OCI-LY7 (cell line): ENCODE results near the gene HOXB6. TPM values are rescaled to one million over a fixed set of nuclear protein-coding genes. Genes with fewer than 3 reads are reported as not detected.

Experiments used
- BruUV-seq: library from RNA; stranded (reverse); fragments of 400-500 nt; replicated peaks from 2 replicates; lab custom pipeline; 2021; lab: Mats Ljungman, UMichigan
- CTCF ChIA-PET: fragments of 300-600 bp; sonication (Branson Sonifier 250); formaldehyde crosslinking; loops from one replicate; lab custom pipeline; 2022; ENCODE audit warnings: antibody characterized with exemption; ENCODE audit not compliant: unreplicated experiment; lab: Charles Lee
- POLR2A ChIA-PET: fragments of 300-600 bp; sonication (Branson Sonifier 250); formaldehyde crosslinking; loops from one replicate; lab custom pipeline; 2022; ENCODE audit warnings: antibody characterized with exemption; lab: Charles Lee
- DNase-seq: peaks from one replicate; pipeline ENCODE4 v3.0.0-alpha.2; 2015; ENCODE audit warnings: low spot score
- H2AFZ ChIP-seq: fragments of 200-600 bp; sonication (generic), shearing (Covaris generic); 2 replicates; pipeline ENCODE4 v1.6.1; 2014; ENCODE audit warnings: mild to moderate bottlenecking, antibody characterized with exemption, low read length, moderate library complexity
- H3K27ac ChIP-seq: fragments of 200-600 bp; sonication (generic); 2 replicates; pipeline ENCODE4 v1.5.1; 2014; ENCODE audit warnings: mixed run types, low read depth, mild to moderate bottlenecking, moderate library complexity, low read length, inconsistent platforms; ENCODE audit not compliant: poor library complexity, severe bottlenecking
- H3K36me3 ChIP-seq: fragments of 200-600 bp; sonication (generic); 2 replicates; pipeline ENCODE4 v1.6.1; 2014; ENCODE audit warnings: mild to moderate bottlenecking, antibody characterized with exemption, low read length, moderate library complexity, mixed read lengths; ENCODE audit not compliant: insufficient read depth
- H3K4me1 ChIP-seq: fragments of 200-600 bp; sonication (generic); 2 replicates; pipeline ENCODE4 v1.5.1; 2014; ENCODE audit warnings: mild to moderate bottlenecking, low read length; ENCODE audit not compliant: insufficient read depth, poor library complexity, severe bottlenecking
- H3K4me2 ChIP-seq: fragments of 200-600 bp; sonication (generic); 2 replicates; pipeline ENCODE4 v1.6.1; 2014; ENCODE audit warnings: mild to moderate bottlenecking, low read length
- H3K4me3 ChIP-seq: fragments of 200-600 bp; sonication (generic); 2 replicates; pipeline ENCODE4 v1.5.1; 2014; ENCODE audit warnings: mild to moderate bottlenecking, low read depth, low read length; ENCODE audit not compliant: poor library complexity, severe bottlenecking
- H3K79me2 ChIP-seq: fragments of 200-600 bp; sonication (generic); 2 replicates; pipeline ENCODE4 v1.6.1; 2016; ENCODE audit warnings: low read depth, mild to moderate bottlenecking, low read length, moderate library complexity, mixed read lengths; ENCODE audit not compliant: insufficient read depth
- H3K9me2 ChIP-seq: fragments of 200-600 bp; sonication (generic); 2 replicates; pipeline ENCODE4 v1.6.1; 2016; ENCODE audit warnings: mild to moderate bottlenecking, low read length, mixed read lengths; ENCODE audit not compliant: insufficient read depth
- H3K9me3 ChIP-seq: fragments of 200-600 bp; sonication (generic); 2 replicates; pipeline ENCODE4 v1.6.1; 2014; ENCODE audit warnings: mild to moderate bottlenecking, mixed run types, low read length, mixed read lengths
- H4K20me1 ChIP-seq: fragments of 200-600 bp; sonication (generic); 2 replicates; pipeline ENCODE4 v1.6.1; 2014; ENCODE audit warnings: mild to moderate bottlenecking, antibody characterized with exemption, low read length, moderate library complexity, mixed read lengths; ENCODE audit not compliant: insufficient read depth
- EZH2phosphoT487 ChIP-seq: fragments of 200-600 bp; sonication (generic); IDR thresholded peaks from 2 replicates; pipeline ENCODE4 v1.6.1; 2018; ENCODE audit warnings: low read depth, borderline replicate concordance, mild to moderate bottlenecking, mixed run types, antibody characterized with exemption, low read length, moderate library complexity, mixed read lengths
- intact Hi-C: fragments of 100-400 bp; cut with micrococcal nuclease; formaldehyde crosslinking; loops from one replicate; pipeline ENCODE4 v1.10.0; 2022; ENCODE audit not compliant: unreplicated experiment
- total RNA-seq, 2 experiments: library from RNA; depleted of rRNA in 1 of 2; stranded (reverse); fragments of >200 nt in 1 of 2; shearing (Covaris generic) in 1 of 2; gene quantifications; 2 replicates each; pipeline ENCODE4 v1.2.3, GENCODE V29; 2014 to 2022
- TF ChIP-seq, protein P1 (sequence below): fragments of 200-600 bp; sonication (generic); conservative IDR thresholded peaks from 2 replicates; pipeline ENCODE4 v1.5.1; 2014; ENCODE audit warnings: mild to moderate bottlenecking, antibody characterized with exemption, low read length, moderate library complexity, mixed read lengths

The HOXB6 gene
- total RNA-seq, 2 experiments from 2014 or later: not detected

DNA sequence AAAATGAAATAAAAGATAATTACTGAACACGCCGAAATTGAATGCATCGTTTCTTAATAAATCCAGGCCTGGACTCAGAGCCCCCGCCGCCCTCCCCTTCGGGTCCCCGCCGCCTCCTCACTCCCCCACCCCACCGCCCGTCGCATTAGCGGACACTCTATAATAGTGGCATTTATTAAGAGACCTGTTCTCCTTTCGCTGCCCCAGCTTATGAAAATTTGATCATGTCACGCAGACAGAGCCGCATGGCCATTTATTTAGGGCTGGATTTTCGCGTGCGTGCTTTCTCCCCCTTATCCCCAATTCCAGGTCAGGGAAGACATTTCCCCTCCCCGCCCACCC, 53.6 kb downstream of the HOXB6 start:
- no peaks in the 10 kb centered on the region for H3K79me2 ChIP-seq
- ChIA-PET CTCF (no interaction called here), POLR2A (no interaction called here)
- no peaks in the 10 kb centered on the region for H3K9me2 ChIP-seq
- no TSS peak for BruUV-seq
- DNase-seq: no peak
- no peak overlapping the region for H3K27ac ChIP-seq
- peaks cover 12% of the 10 kb centered on the region; the same call in 1 of the 2 replicates for H3K36me3 ChIP-seq
- H4K20me1 ChIP-seq: no peaks in the 10 kb centered on the region
- intact Hi-C loops: no loop called here
- TF ChIP-seq EZH2phosphoT487: no peak
- TF ChIP-seq, protein P1, sequence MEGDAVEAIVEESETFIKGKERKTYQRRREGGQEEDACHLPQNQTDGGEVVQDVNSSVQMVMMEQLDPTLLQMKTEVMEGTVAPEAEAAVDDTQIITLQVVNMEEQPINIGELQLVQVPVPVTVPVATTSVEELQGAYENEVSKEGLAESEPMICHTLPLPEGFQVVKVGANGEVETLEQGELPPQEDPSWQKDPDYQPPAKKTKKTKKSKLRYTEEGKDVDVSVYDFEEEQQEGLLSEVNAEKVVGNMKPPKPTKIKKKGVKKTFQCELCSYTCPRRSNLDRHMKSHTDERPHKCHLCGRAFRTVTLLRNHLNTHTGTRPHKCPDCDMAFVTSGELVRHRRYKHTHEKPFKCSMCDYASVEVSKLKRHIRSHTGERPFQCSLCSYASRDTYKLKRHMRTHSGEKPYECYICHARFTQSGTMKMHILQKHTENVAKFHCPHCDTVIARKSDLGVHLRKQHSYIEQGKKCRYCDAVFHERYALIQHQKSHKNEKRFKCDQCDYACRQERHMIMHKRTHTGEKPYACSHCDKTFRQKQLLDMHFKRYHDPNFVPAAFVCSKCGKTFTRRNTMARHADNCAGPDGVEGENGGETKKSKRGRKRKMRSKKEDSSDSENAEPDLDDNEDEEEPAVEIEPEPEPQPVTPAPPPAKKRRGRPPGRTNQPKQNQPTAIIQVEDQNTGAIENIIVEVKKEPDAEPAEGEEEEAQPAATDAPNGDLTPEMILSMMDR: no peak
- H3K4me2 ChIP-seq: no peak overlapping the region
- H2AFZ ChIP-seq: no peak overlapping the region
- H3K4me1 ChIP-seq: no peaks in the 10 kb centered on the region
- no peak overlapping the region for H3K4me3 ChIP-seq
- no peaks in the 10 kb centered on the region for H3K9me3 ChIP-seq

DNA sequence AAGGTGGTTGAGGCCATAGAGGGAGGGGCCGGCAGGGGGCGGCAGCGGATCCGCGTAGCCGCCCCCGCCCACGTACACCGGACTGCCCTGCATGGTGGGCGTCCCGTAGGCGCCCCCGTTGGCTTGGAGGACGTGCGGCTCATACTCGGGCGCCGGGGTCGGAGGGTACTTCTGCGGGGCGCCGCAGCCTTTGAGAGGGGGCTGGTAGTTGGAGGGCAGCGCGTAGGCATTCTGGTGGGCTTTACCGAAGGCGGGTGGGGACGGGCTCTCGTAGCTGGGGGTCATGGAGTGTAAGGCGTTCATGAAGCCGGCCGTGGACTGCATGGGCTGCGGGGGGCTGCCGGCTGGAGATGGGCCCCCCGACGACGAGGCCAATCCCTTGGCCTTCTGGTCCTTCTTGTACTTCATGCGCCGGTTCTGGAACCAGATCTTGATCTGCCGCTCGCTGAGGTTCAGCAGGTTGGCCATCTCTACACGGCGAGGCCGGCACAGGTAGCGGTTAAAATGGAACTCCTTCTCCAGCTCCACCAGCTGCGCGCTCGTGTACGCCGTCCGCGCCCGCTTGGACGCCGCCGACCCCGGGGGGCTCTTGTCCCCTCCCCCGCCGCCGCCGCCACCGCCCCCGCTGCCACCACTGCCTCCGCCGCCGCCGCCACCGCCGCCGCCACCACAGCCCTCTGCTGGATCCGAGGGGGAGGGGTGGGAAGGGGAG, 54.1 kb downstream of the HOXB6 start:
- no peak overlapping the region for H3K27ac ChIP-seq
- H4K20me1 ChIP-seq: no peaks in the 10 kb centered on the region
- no peaks in the 10 kb centered on the region for H3K4me1 ChIP-seq
- BruUV-seq: no TSS peak
- H3K36me3 ChIP-seq: peaks cover 12% of the 10 kb centered on the region; the same call in 1 of the 2 replicates
- H3K9me2 ChIP-seq: no peaks in the 10 kb centered on the region
- intact Hi-C loops: no loop called here
- H2AFZ ChIP-seq: no peak overlapping the region
- H3K9me3 ChIP-seq: no peaks in the 10 kb centered on the region
- H3K79me2 ChIP-seq: no peaks in the 10 kb centered on the region
- TF ChIP-seq, protein P1: no peak
- no peak for TF ChIP-seq EZH2phosphoT487
- no peak for DNase-seq
- H3K4me3 ChIP-seq: no peak overlapping the region
- ChIA-PET POLR2A (no interaction called here), CTCF (no interaction called here)
- H3K4me2 ChIP-seq: no peak overlapping the region

DNA sequence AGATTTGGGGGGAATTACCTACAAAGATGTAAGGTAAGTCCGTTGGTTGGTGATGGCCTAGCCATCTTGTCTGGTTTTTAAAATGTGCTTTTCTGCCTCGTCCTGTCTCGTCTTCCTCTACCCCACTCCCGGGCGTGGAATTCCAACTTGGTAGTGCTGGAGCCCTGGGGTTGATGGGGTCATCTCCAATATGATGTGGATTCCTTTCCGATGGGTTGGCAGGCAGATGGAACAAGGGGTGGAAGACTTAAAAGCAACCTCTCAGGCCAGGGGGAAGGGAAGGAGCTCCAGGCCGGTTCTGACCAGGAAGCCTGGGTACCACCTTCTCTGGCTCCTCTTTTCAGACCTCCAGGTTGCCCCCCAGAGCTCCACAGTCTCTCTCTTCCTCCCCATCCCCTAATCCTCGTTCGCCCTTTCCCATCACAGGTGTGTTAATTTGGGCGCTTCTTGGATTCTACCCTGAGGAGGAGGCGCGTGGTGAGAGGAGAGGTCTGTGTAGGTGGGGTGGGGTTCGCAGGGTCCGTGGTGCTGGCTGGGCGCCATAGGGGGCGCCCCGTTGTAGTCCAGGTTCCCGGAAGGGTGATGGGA, 54.8 kb downstream of the HOXB6 start:
- H3K9me3 ChIP-seq: no peaks in the 10 kb centered on the region
- H3K79me2 ChIP-seq: no peaks in the 10 kb centered on the region
- H2AFZ ChIP-seq: no peak overlapping the region
- intact Hi-C loops: no loop called here
- TF ChIP-seq EZH2phosphoT487: no peak
- TF ChIP-seq, protein P1: no peak
- H3K27ac ChIP-seq: no peak overlapping the region
- POLR2A ChIA-PET: no interaction called here
- H3K4me1 ChIP-seq: no peaks in the 10 kb centered on the region
- CTCF ChIA-PET: no interaction called here
- peaks cover 12% of the 10 kb centered on the region; the same call in 1 of the 2 replicates for H3K36me3 ChIP-seq
- no peak overlapping the region for H3K4me3 ChIP-seq
- H4K20me1 ChIP-seq: no peaks in the 10 kb centered on the region
- no peak for DNase-seq
- H3K4me2 ChIP-seq: no peak overlapping the region
- H3K9me2 ChIP-seq: no peaks in the 10 kb centered on the region
- BruUV-seq: no TSS peak
